GM12864 (cell line): ENCODE results near the gene UBE2Q1.

Source experiments
- DNase-seq: peaks from one replicate; pipeline ENCODE4 v3.0.0-alpha.2; 2011; ENCODE audit warnings: low read depth
- H3K4me3 ChIP-seq: 2 replicates; pipeline ENCODE4 v1.5.1; 2011; ENCODE audit warnings: mild to moderate bottlenecking, low read depth, low read length, control low read depth
- TF ChIP-seq, protein P1 (sequence below): IDR thresholded peaks from 2 replicates; pipeline ENCODE4 v1.5.1; 2011; ENCODE audit warnings: low read depth, mild to moderate bottlenecking, moderate library complexity, low read length, control low read depth, inconsistent platforms; ENCODE audit errors: missing control alignments

The UBE2Q1 gene

DNA sequence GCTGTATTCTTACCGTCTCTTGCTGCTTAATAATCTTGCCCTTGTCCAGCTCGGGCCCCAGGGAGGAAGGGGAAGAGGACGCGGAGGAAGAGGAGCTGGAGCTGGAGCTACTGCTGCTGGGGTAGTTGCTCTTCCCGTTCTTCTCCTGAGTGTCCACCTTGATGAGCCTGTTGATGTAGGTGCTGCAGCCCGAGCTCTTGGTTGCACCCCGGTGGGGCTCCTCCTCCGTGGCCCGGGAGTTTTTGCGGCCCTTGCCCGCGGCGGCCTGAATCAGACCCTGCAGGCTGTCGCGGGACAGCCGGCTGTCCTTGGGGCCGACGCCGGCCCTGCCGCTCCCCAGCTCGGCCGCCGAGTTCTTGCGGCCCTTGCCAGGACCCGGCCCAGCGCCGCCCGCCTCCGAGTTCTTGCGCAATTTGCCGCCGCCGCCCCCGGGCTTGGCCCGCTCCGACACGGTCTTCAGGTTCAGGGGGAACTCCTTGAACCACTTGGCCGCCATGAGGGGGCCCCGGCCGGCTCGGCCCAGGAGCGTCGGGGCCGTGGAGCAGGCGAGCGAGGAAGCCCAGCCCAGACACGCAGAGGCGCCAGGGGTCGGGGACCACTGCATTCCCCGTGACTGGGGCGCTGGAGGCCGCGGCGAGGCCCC is 56.9 kb downstream of the UBE2Q1 start:
- no peak overlapping the region for H3K4me3 ChIP-seq
- TF ChIP-seq, protein P1, sequence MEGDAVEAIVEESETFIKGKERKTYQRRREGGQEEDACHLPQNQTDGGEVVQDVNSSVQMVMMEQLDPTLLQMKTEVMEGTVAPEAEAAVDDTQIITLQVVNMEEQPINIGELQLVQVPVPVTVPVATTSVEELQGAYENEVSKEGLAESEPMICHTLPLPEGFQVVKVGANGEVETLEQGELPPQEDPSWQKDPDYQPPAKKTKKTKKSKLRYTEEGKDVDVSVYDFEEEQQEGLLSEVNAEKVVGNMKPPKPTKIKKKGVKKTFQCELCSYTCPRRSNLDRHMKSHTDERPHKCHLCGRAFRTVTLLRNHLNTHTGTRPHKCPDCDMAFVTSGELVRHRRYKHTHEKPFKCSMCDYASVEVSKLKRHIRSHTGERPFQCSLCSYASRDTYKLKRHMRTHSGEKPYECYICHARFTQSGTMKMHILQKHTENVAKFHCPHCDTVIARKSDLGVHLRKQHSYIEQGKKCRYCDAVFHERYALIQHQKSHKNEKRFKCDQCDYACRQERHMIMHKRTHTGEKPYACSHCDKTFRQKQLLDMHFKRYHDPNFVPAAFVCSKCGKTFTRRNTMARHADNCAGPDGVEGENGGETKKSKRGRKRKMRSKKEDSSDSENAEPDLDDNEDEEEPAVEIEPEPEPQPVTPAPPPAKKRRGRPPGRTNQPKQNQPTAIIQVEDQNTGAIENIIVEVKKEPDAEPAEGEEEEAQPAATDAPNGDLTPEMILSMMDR, result no peak
- DNase-seq, result no peak

DNA sequence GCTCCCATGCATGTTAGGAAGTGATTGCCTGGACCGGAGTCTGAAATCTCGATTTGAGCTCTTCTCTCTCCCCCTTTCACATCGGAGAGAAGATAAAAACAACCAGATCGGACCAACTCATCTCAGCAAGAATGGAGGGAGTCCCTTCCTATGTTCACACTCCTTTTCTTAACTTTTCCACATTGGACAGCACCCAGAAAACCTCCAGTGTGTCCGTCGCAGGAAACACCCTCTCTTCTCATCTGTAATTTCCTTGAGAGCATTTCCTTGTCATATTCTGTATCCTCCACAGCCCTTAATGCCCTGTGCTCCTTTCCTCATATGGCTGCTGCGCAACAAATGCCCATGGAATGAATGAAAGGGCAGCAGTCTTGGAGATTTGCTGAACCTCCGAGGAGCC is 57.9 kb downstream of the UBE2Q1 start:
- TF ChIP-seq, protein P1, result no peak
- no peak for DNase-seq
- no peak overlapping the region for H3K4me3 ChIP-seq

DNA sequence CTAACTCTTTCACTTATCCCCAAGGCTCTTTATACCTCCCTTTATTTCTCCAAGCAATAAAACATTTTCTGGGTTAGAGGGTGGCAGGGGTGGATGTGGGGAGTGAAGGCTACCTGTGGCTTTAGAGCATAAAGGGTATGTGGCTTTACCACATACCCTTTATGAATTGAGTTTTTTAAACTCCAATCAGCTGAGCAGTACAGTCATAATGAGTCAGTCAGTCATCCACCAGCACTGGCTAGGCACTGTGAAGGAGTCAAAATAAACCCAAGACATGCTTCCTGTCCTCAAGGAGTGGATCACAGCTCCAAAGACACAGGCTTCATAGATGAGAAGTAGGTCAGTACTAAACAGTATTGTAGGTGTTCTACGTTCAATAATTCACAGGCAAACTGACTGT is 59.0 kb downstream of the UBE2Q1 start:
- TF ChIP-seq, protein P1, result no peak
- no peak overlapping the region for H3K4me3 ChIP-seq
- DNase-seq, result no peak
